IMR-90 (cell line): ENCODE measurements around the gene FRMD3. TPM values are rescaled to one million over a fixed set of nuclear protein-coding genes. Genes with fewer than 3 reads are reported as not detected.

Source experiments
- ATAC-seq: fragments of 200-7000 bp; cut with Tn5 transposase; 2 replicates; pipeline ENCODE4 v1.9.1; 2020; ENCODE audit warnings: low read depth, mild to moderate bottlenecking, moderate library complexity
- BruUV-seq: library from RNA; stranded (reverse); fragments of 400-500 nt; replicated peaks from 2 replicates; lab custom pipeline; 2021; lab: Mats Ljungman, UMichigan
- CTCF ChIA-PET: fragments of 300-600 bp; formaldehyde crosslinking; extraction: SDS; loops from one replicate; lab custom pipeline; 2021; ENCODE audit warnings: antibody characterized with exemption; lab: Yijun Ruan, JAX
- POLR2A ChIA-PET: fragments of 300-600 bp; sonication (Branson Sonifier 250); formaldehyde crosslinking; loops from one replicate; lab custom pipeline; 2022; ENCODE audit warnings: antibody characterized with exemption; ENCODE audit not compliant: unreplicated experiment; lab: Charles Lee
- DNase-seq: peaks from one replicate; pipeline ENCODE4 v3.0.0; 2013
- H2AFZ ChIP-seq: replicated peaks from 2 replicates; pipeline ENCODE3; 2013; ENCODE audit warnings: low read length, mild to moderate bottlenecking; ENCODE audit not compliant: poor library complexity
- H2AK5ac ChIP-seq: 2 replicates; pipeline ENCODE4 v1.6.1; 2013; ENCODE audit warnings: low read depth, low read length, inconsistent platforms
- H2AK9ac ChIP-seq: replicated peaks from 2 replicates; pipeline ENCODE3; 2013; ENCODE audit warnings: mild to moderate bottlenecking, low read depth, low read length, moderate library complexity; ENCODE audit not compliant: poor library complexity
- H2BK120ac ChIP-seq: 2 replicates; pipeline ENCODE4 v1.6.1; 2013; ENCODE audit warnings: low read depth, low read length, inconsistent platforms
- H2BK15ac ChIP-seq: 3 replicates; pipeline ENCODE4 v1.6.1; 2013; ENCODE audit warnings: low read depth, low read length, inconsistent platforms
- H2BK20ac ChIP-seq: 2 replicates; pipeline ENCODE4 v1.6.1; 2013; ENCODE audit warnings: low read depth, mild to moderate bottlenecking, inconsistent platforms, low read length, moderate library complexity
- H2BK5ac ChIP-seq: 2 replicates; pipeline ENCODE4 v1.6.1; 2013; ENCODE audit warnings: mild to moderate bottlenecking, low read depth, low read length, inconsistent platforms; ENCODE audit not compliant: poor library complexity, severe bottlenecking
- H3K14ac ChIP-seq: replicated peaks from 2 replicates; pipeline ENCODE4 v1.6.1; 2013; ENCODE audit warnings: low read depth, low read length, inconsistent platforms
- H3K18ac ChIP-seq: 2 replicates; pipeline ENCODE4 v1.6.1; 2013; ENCODE audit warnings: low read depth, low read length, control low read depth
- H3K23ac ChIP-seq: 2 replicates; pipeline ENCODE4 v1.6.1; 2013; ENCODE audit warnings: low read depth, low read length, inconsistent platforms
- H3K27ac ChIP-seq: 2 replicates; pipeline ENCODE4 v1.5.1; 2013; ENCODE audit warnings: mild to moderate bottlenecking, control low read depth, low read length; ENCODE audit not compliant: insufficient read depth
- H3K27me3 ChIP-seq: 2 replicates; pipeline ENCODE4 v1.6.1; 2013; ENCODE audit warnings: low read length; ENCODE audit not compliant: control insufficient read depth, insufficient read depth
- H3K36me3 ChIP-seq: 2 replicates; pipeline ENCODE4 v1.6.1; 2013; ENCODE audit warnings: low read length, mixed read lengths; ENCODE audit not compliant: control insufficient read depth, insufficient read depth
- H3K4ac ChIP-seq: 2 replicates; pipeline ENCODE4 v1.6.1; 2013; ENCODE audit warnings: low read depth, low read length, inconsistent platforms
- H3K4me1 ChIP-seq: 2 replicates; pipeline ENCODE4 v1.6.1; 2013; ENCODE audit warnings: low read length, mixed read lengths; ENCODE audit not compliant: control insufficient read depth, insufficient read depth
- H3K4me2 ChIP-seq: 2 replicates; pipeline ENCODE4 v1.6.1; 2013; ENCODE audit warnings: low read depth, mild to moderate bottlenecking, control low read depth, low read length, moderate library complexity
- H3K4me3 ChIP-seq: 2 replicates; pipeline ENCODE4 v1.5.1; 2013; ENCODE audit warnings: low read depth, mild to moderate bottlenecking, control low read depth, low read length, moderate library complexity; ENCODE audit not compliant: insufficient read depth
- H3K56ac ChIP-seq: 2 replicates; pipeline ENCODE4 v1.6.1; 2013; ENCODE audit warnings: low read length, inconsistent platforms; ENCODE audit not compliant: insufficient read depth; ENCODE audit errors: extremely low read depth
- H3K79me1 ChIP-seq, 2 experiments: 2 replicates each; pipeline ENCODE4 v1.6.1; 2013; ENCODE audit warnings: low read length in 2 of 2, inconsistent platforms in 1 of 2, low read depth in 1 of 2
- H3K9ac ChIP-seq: 2 replicates; pipeline ENCODE4 v1.6.1; 2013; ENCODE audit warnings: low read depth, low read length, control low read depth
- H3K9me1 ChIP-seq: 2 replicates; pipeline ENCODE4 v1.6.1; 2013; ENCODE audit warnings: low read length, inconsistent platforms; ENCODE audit not compliant: insufficient read depth
- H3K9me3 ChIP-seq: 2 replicates; pipeline ENCODE4 v1.6.1; 2013; ENCODE audit warnings: low read length; ENCODE audit not compliant: control insufficient read depth, insufficient read depth
- H4K20me1 ChIP-seq: 2 replicates; pipeline ENCODE4 v1.6.1; 2013; ENCODE audit warnings: low read length, inconsistent platforms; ENCODE audit not compliant: insufficient read depth
- H4K5ac ChIP-seq: 2 replicates; pipeline ENCODE4 v1.6.1; 2013; ENCODE audit warnings: mild to moderate bottlenecking, low read depth, low read length, control low read depth
- H4K8ac ChIP-seq, 2 experiments: 2 replicates each; pipeline ENCODE4 v1.6.1; 2013; ENCODE audit warnings: low read depth in 2 of 2, low read length in 2 of 2, control low read depth in 1 of 2, inconsistent platforms in 1 of 2
- H4K91ac ChIP-seq: 2 replicates; pipeline ENCODE4 v1.6.1; 2013; ENCODE audit warnings: low read depth, low read length, inconsistent platforms; ENCODE audit not compliant: insufficient read depth
- CHD1 ChIP-seq: IDR thresholded peaks from 2 replicates; pipeline ENCODE4 v1.6.1; 2012; ENCODE audit warnings: low read depth, low read length, improper control_type of control experiment
- CTCF ChIP-seq: conservative IDR thresholded peaks from 2 replicates; pipeline ENCODE4 v1.5.1; 2012; ENCODE audit warnings: mild to moderate bottlenecking, low read depth, low read length, improper control_type of control experiment
- RAD21 ChIP-seq: IDR thresholded peaks from 2 replicates; pipeline ENCODE4 v1.6.1; 2012; ENCODE audit warnings: low read length, improper control_type of control experiment
- SMC3 ChIP-seq: fragments of 150-350 bp; IDR thresholded peaks from 2 replicates; pipeline ENCODE4 v1.6.1; 2016; ENCODE audit warnings: low read depth, mild to moderate bottlenecking, antibody characterized with exemption, low read length, moderate library complexity
- WGBS, 2 experiments: methylation state at CpG; one replicate each; pipeline versions ENCODE4 v1.1.5 to v1.1.7; 2013; ENCODE audit warnings: missing lambda C conversion rate in 2 of 2; ENCODE audit not compliant: insufficient read length in 1 of 2; ENCODE audit errors: extremely low coverage in 2 of 2; 5-methylcytosine and 5-hydroxymethylcytosine counted together
- dilution Hi-C: fragments of 300-500 bp; cut with HindIII; formaldehyde crosslinking; loops from one replicate; pipeline ENCODE4 v1.14.3; 2018; ENCODE audit warnings: low sequenced_read_pairs; ENCODE audit not compliant: unreplicated experiment
- in situ Hi-C: fragments of 300-500 bp; cut with MboI; formaldehyde crosslinking; loops from 3 replicates; pipeline ENCODE4 v1.14.3; 2019; ENCODE audit warnings: low sequenced_read_pairs, inconsistent platforms, mixed read lengths
- intact Hi-C: fragments of 100-400 bp; cut with micrococcal nuclease; formaldehyde crosslinking; loops from 2 replicates; pipeline ENCODE4 v1.10.0; 2022
- polyA plus RNA-seq, 3 experiments: library from polyadenylated mRNA; depleted of rRNA; stranded (reverse); fragments of >200 nt; gene quantifications; 2 replicates each; pipeline ENCODE4 v1.2.3, GENCODE V29; 2012; ENCODE audit warnings: low replicate concordance in 1 of 3
- total RNA-seq: library from RNA; depleted of rRNA; stranded (reverse); fragments of >200 nt; gene quantifications from 2 replicates; pipeline ENCODE4 v1.2.3, GENCODE V29; 2012

FRMD3 gene
- total and polyA plus RNA-seq, 2 of the 4 experiments (the other 2 are of a cell fraction): 0.02 to 0.18 TPM

- no peak overlapping the region for H2BK20ac ChIP-seq
- H2BK5ac ChIP-seq: no peak overlapping the region
- no peak overlapping the region for H3K18ac ChIP-seq
- H3K9me3 ChIP-seq: no peaks in the 10 kb centered on the region; the same call in none of the 2 replicates
- H2AK5ac ChIP-seq: no peak overlapping the region
- peak overlapping the region; percentile 67 for H3K4me2 ChIP-seq
- no peak overlapping the region for H2BK120ac ChIP-seq
- intact Hi-C loops (loop anchor here (2.0 to 5.0 kb wide), 2 partner anchors 325 to 428 kb away; no protein-coding TSS in a partner anchor), in situ Hi-C loops (no loop called here), dilution Hi-C loops (no loop called here)
- no peak overlapping the region for H3K56ac ChIP-seq
- H4K91ac ChIP-seq: no peak overlapping the region
- no peak overlapping the region for H2BK15ac ChIP-seq
- no peak overlapping the region for H3K4ac ChIP-seq
- DNase-seq: peak; percentile 46
- H4K20me1 ChIP-seq: no peaks in the 10 kb centered on the region
- H3K14ac ChIP-seq: no peak overlapping the region
- WGBS, 2 experiments: 0% methylated on average over 3 of the region's 40 CpGs; no CpG with 5 or more reads in 1 of the 2 experiments
- H4K8ac ChIP-seq: no peak overlapping the region
- H3K27me3 ChIP-seq: no peaks in the 10 kb centered on the region
- H3K9me1 ChIP-seq: no peaks in the 10 kb centered on the region
- H3K4me1 ChIP-seq: no peaks in the 10 kb centered on the region
- ATAC-seq: peak; percentile 93
- H3K23ac ChIP-seq: no peak overlapping the region
- TF ChIP-seq CTCF (peak; percentile 54), RAD21 (peak; percentile 52), SMC3 (peak; percentile 22; the same call in 1 of the 2 replicates), CHD1 (no peak)
- no peak overlapping the region for H2AK9ac ChIP-seq
- peak overlapping the region; percentile 54 for H3K4me3 ChIP-seq
- H3K36me3 ChIP-seq: no peaks in the 10 kb centered on the region
- ChIA-PET CTCF (interaction anchor here (1.0 to 1.2 kb wide), 5 partner anchors 12 to 674 kb away, joined by 3 to 5 read pairs (median 4); no protein-coding TSS in a partner anchor), POLR2A (no interaction called here)
- H3K9ac ChIP-seq: peak overlapping the region; percentile 32; the same call in 1 of the 2 replicates
- no peak overlapping the region for H4K5ac ChIP-seq
- peak overlapping the region; percentile 7 for H2AFZ ChIP-seq
- no TSS peak for BruUV-seq
- H3K79me1 ChIP-seq: no peaks in the 10 kb centered on the region
- H3K27ac ChIP-seq: no peak overlapping the region
Observed at GRCh38 chr9:83219154-83219923, 318.9 kb downstream of the FRMD3 start.
